NCI-H146 treated with DMSO at 0.1 percent for 48 hours (cell line): Measurements from ENCODE around the gene LIMK1.
"Not testable (repeated sequence)": the region's sequence is repeated elsewhere in the genome, so short reads cannot be mapped to it uniquely, and the experiment has no call there.

Source experiments
- DNase-seq: peaks from one replicate; lab custom pipeline; 2025; ENCODE audit not compliant: unreplicated experiment; lab: John Stamatoyannopoulos, UW

LIMK1 gene

DNA sequence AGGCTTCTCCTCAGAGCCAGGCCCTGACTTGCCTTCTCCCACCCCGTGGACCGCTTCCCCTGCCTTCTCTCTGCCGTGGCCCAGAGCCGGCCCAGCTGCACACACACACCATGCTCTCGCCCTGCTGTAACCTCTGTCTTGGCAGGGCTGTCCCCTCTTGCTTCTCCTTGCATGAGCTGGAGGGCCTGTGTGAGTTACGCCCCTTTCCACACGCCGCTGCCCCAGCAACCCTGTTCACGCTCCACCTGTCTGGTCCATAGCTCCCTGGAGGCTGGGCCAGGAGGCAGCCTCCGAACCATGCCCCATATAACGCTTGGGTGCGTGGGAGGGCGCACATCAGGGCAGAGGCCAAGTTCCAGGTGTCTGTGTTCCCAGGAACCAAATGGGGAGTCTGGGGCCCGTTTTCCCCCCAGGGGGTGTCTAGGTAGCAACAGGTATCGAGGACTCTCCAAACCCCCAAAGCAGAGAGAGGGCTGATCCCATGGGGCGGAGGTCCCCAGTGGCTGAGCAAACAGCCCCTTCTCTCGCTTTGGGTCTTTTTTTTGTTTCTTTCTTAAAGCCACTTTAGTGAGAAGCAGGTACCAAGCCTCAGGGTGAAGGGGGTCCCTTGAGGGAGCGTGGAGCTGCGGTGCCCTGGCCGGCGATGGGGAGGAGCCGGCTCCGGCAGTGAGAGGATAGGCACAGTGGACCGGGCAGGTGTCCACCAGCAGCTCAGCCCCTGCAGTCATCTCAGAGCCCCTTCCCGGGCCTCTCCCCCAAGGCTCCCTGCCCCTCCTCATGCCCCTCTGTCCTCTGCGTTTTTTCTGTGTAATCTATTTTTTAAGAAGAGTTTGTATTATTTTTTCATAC is 38.0 kb downstream of the LIMK1 start:
- no peak for DNase-seq

- DNase-seq, result not testable (repeated sequence)
Observed at GRCh38 chr7:74123892-74124291, 40.3 kb downstream of the LIMK1 start.

DNA sequence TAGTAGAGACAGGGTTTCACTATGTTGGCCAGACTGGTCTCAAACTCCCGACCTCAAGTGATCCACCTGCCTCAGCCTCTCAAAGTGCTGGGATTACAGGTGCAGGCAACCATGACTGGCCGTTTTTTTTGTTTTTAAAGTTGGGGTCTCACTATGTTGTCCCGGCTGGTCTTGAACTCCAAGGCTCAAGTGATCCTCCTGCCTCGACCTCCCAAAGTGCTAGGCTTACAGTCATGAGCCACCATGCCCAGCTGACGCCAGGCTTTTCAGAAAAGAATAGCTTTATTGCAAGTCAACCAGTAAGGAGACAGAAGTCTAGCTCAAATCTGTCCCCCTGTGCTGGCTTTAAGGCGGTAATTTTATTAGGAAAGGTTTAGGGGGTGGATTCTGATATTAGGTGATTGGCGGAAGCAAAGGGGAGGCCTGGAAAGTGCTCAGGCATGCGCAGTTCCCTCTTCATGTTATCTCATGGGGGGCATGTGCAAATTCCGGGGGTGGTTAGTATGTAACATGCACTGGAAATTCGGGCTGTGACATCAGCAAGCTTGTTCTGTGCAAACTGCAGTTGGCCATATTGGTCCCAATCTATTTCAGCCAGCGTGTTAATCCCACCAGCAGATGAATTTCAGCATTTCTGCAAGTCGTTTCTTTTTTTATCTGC is 42.7 kb downstream of the LIMK1 start:
- no peak for DNase-seq

- peak; percentile 71 for DNase-seq
Observed at GRCh38 chr7:74129887-74130286, 46.3 kb downstream of the LIMK1 start.

- DNase-seq, result no peak
Observed at GRCh38 chr7:74130518-74130917, 46.9 kb downstream of the LIMK1 start.

DNA sequence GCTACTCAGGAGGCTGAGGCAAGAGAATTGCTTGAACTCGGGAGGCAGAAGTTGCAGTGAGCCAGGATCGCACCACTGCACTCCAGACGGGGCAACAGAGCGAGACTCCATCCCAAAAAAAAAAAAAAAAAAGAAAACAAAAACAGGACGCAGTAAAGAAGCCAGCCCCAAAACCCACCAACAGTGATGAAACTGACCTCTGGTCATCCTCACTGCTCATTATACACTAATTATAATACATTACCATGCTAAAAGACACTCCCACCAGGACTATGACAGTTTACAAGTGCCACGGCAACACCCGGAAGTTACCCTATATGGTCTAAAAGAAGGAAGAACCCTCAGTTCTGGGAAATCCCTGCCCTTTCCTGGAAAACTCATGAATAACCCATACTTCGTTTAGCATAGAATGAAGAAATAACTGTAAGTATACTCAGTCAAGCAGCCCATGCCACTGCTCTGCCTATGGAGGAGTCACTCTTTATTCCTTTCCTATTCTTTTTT is 50.6 kb downstream of the LIMK1 start:
- DNase-seq, result no peak

DNA sequence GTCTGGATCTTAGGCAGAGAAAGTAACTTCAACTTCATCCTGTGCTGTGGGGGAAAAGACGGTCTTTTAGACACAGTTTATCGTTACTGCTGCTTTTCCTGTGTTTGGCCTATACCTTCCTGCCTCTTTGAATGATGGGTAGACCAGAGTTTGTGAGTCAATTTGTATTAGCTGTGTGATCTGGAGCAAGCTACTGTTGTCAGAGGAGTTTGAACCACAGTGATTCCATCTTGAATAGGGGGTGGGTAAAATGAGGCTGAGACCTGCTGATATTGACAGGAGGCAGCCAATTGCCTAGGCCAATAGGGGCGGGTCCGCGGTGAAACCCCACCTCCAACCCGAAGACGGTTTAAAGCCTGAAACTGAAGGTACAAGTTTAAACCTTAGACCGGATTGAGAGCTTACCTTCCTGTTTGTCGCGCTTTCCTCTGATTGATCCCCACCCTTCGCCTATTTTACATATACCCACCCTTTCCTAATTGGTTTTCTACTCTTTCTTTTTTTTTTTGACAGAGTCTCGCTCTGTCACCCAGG is 54.8 kb downstream of the LIMK1 start:
- DNase-seq, result no peak

GRCh38 chr7:74138945-74139843 is 55.6 kb downstream of the LIMK1 start:
- DNase-seq, result no peak

DNA sequence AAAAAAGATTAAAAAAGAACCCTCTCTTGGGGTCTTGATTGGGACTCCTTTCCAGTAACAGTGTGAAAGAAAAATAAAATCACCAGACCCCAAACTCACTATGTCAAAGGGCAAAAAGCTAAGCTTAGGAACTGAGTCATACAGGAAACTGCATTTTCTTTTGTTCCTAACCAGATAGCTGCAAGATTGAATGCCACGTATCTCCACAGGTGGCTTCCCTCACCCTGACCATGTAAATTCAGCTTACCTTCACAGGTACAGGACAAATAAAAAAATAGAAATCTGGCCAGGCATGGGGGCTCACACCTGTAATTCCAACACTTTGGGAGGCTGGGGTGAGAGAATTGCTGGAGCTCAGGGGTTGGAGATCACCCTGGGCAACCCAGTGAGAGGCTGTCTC is 58.1 kb downstream of the LIMK1 start:
- peak; percentile 7 for DNase-seq

DNA sequence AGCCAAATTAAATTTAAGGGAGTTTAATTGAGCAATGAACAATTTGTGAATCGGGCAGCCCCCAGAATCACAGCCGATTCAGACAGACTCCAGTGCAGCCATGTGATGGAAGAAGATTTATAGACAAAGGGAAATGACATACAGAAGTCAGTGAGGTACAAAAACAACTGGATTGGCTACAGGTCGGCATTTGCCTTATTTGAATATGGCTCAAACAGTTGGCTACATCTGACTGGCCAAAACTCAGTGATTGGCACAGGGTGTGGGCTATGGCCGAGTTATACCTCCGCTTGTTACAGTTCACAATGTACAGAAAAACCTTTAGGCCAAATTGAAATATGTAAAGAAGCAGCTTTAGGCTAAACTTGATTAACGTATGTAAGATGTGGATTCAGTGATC is 59.8 kb downstream of the LIMK1 start:
- no peak for DNase-seq

DNA sequence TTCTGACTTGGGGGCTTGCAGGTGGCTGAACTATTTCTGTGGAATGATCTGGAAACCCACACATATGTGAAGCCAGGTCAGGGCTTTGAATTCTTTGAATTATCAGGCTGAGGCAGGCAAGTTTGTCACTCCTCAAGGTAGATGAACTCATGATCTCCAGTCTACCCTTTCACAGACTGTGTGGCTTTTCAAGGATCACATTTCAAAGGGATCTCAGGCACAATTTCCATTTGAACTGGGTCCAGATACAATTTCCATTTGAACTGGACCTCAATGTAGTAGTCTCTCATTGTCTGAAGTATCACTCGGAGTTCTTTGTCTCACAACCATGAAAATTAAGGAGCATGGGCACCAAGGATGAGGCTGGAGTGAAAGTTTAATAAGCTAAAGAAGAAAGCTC is 64.9 kb downstream of the LIMK1 start:
- no peak for DNase-seq

DNA sequence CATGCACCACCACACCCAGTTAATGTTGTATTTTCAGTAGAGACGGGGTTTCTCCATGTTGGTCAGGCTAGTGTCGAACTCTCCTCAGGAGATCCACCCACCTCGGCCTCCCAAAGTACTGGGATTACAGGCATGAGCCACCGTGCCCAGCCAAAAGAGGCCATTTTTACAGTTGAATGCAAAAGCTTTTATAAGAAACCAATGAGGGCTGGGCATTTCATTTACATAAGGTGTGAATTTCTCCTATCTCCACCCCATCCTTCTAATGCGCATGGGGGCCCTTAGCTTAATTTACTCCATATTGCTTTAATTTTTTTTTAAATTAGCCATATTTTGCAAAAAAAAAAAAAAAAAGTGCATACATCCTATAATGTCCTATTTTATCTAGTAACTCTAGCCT is 65.5 kb downstream of the LIMK1 start:
- DNase-seq, result no peak

DNA sequence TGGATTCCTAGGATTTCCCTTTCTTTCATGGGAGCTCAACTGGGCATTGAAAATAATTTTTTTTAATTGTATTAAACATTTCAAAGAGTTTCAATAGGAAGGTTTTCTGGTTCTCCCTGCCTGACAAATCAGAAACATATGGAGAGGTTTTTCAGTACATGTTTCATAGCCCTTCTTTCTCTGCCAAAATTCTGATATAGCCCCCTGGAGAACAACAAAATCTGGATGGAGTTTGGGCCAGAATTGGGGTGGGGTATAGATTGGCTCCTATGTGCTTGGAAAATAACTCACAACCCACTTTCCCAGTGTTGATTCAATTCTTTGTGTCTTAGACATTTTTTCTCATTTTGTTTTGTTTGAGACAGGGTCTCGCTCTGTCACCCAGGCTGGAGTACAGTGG is 66.0 kb downstream of the LIMK1 start:
- no peak for DNase-seq

DNA sequence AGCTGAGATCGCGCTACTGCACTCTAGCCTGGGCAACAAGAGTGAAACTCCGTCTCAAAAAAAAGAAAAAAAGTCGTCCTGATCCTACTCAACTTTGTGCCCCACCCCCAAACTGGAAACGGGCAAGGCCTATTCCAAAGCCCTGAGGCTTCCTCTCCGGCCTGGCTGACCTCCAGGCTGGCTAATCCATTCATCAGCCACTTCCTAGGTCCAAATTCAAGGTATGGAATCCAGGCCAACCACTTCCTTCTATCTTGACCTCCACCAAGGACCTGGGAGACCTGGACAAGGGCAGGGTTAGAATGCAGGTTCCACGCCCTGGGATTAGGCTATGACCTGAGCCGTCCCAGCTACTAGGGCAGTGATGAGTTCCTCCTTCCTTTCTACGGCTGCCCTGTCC is 70.1 kb downstream of the LIMK1 start:
- no peak for DNase-seq

GRCh38 chr7:74155810-74156395 is 72.3 kb downstream of the LIMK1 start:
- no peak for DNase-seq

DNA sequence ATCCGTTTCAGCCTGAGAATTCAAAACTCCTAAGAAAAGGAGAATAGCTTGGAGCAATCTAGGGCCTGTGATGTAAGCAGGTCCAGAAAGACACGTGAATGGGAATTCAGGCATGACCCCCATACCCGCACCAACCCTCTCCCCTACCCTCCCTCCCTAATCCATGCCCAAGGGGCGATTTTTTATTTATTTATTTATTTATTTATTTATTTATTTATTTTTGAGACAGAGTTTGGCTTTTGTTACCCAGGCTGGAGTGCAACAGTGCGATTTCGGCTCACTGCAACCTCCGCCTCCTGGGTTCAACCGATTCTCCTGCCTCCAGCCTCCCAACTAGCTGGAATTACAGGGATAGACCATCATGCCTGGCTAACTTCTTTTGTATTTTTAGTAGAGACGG is 74.0 kb downstream of the LIMK1 start:
- DNase-seq, result no peak

DNA sequence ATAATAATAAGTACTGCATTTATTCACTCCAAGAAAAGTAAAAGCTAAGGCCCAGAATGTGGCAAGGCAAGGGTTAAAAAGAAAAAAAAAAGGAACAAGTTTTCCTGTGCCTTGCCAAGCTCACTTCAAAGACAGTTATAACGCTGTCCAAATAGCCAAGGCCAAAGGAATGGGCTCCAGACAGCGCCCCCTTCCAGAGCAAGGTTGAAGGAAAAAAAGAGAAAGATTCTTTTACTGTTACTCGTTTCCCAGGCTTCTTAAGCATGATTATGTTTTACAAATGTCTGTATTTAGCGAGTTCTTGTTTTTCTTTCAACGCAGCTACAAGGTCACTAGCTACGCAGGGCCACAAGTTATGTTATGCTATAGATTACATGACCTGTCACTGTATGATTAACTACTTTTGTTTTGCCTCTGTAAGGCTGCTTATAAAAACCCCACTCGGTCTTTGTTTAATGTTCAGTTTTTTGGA is 81.4 kb downstream of the LIMK1 start:
- no peak for DNase-seq

GRCh38 chr7:74165867-74166593 is 82.4 kb downstream of the LIMK1 start:
- no peak for DNase-seq

GRCh38 chr7:74167324-74167723 is 83.7 kb downstream of the LIMK1 start:
- not testable (repeated sequence) for DNase-seq
